CD4-positive, alpha-beta memory T cell (primary cell): Measurements from ENCODE around the gene ZNF98. TPM values are rescaled to one million over a fixed set of nuclear protein-coding genes. Genes with fewer than 3 reads are reported as not detected.

Experiments used
- CTCF ChIA-PET: fragments of 350-600 bp; sonication (Branson Sonifier 250); formaldehyde crosslinking; loops from one replicate; lab custom pipeline; 2021; ENCODE audit warnings: inconsistent platforms; ENCODE audit not compliant: partially characterized antibody; lab: Charles Lee
- POLR2A ChIA-PET: fragments of 350-600 bp; sonication (Branson Sonifier 250); formaldehyde crosslinking; loops from one replicate; lab custom pipeline; 2021; ENCODE audit not compliant: partially characterized antibody; lab: Charles Lee
- DNase-seq, 5 donors: peaks; one replicate each; pipeline versions ENCODE4 v3.0.0 to v3.0.0-alpha.2; 2020 to 2022; ENCODE audit warnings: mixed read lengths in 1 of 5
- H3K27ac ChIP-seq: one replicate; pipeline ENCODE4 v1.7.0; 2013; ENCODE audit warnings: low read depth, low read length
- H3K27me3 ChIP-seq: 2 replicates; pipeline ENCODE4 v1.7.0; 2013; ENCODE audit warnings: mild to moderate bottlenecking, low read length, moderate library complexity; ENCODE audit not compliant: insufficient read depth
- H3K36me3 ChIP-seq: 2 replicates; pipeline ENCODE4 v1.7.0; 2013; ENCODE audit warnings: mild to moderate bottlenecking, low read length, moderate library complexity; ENCODE audit not compliant: insufficient read depth
- H3K4me1 ChIP-seq: 2 replicates; pipeline ENCODE4 v1.7.0; 2013; ENCODE audit warnings: mild to moderate bottlenecking, low read length, moderate library complexity; ENCODE audit not compliant: insufficient read depth
- H3K4me3 ChIP-seq, 2 donors: one replicate each; pipeline ENCODE4 v1.7.0; 2013; ENCODE audit warnings: low read length in 2 of 2, mild to moderate bottlenecking in 1 of 2
- H3K9me3 ChIP-seq, 2 donors: one replicate each; pipeline ENCODE4 v1.7.0; 2013; ENCODE audit warnings: low read length in 2 of 2, control low read depth in 1 of 2; ENCODE audit not compliant: control insufficient read depth in 1 of 2
- H3K27ac Mint-ChIP-seq, 7 donors: one replicate each; pipeline ENCODE4 v1.8.0; 2020 to 2021; ENCODE audit warnings: mixed read lengths in 7 of 7, mild to moderate bottlenecking in 6 of 7, inconsistent platforms in 3 of 7, moderate library complexity in 3 of 7
- H3K27me3 Mint-ChIP-seq, 2 donors: one replicate each; pipeline ENCODE4 v1.8.0; 2020 to 2021; ENCODE audit warnings: mixed read lengths in 2 of 2
- H3K36me3 Mint-ChIP-seq, 2 donors: one replicate each; pipeline ENCODE4 v1.8.0; 2020 to 2021; ENCODE audit warnings: mixed read lengths in 2 of 2, inconsistent platforms in 1 of 2, mild to moderate bottlenecking in 1 of 2
- H3K4me1 Mint-ChIP-seq, 4 donors: one replicate each; pipeline ENCODE4 v1.8.0; 2020 to 2021; ENCODE audit warnings: mixed read lengths in 4 of 4, mild to moderate bottlenecking in 1 of 4
- H3K4me3 Mint-ChIP-seq, 8 donors: one replicate each; pipeline ENCODE4 v1.8.0; 2020 to 2021; ENCODE audit warnings: mixed read lengths in 8 of 8, mild to moderate bottlenecking in 7 of 8, moderate library complexity in 6 of 8, inconsistent platforms in 3 of 8
- H3K9me3 Mint-ChIP-seq, 8 donors: one replicate each; pipeline ENCODE4 v1.8.0; 2020 to 2021; ENCODE audit warnings: mixed read lengths in 8 of 8, mild to moderate bottlenecking in 5 of 8, inconsistent platforms in 3 of 8, moderate library complexity in 1 of 8
- intact Hi-C: fragments of 100-400 bp; cut with micrococcal nuclease; formaldehyde crosslinking; loops from one replicate; pipeline ENCODE4 v1.15.1; 2023
- polyA plus RNA-seq, 2 donors: library from polyadenylated mRNA; unstranded; fragments of 300-500 nt; fragmentation: Illumina TruSeq; gene quantifications; one replicate each; pipeline ENCODE4 v1.2.3, GENCODE V29; 2021
- total RNA-seq, 2 experiments: library from RNA; stranded (reverse); gene quantifications; one replicate each; pipeline ENCODE4 v1.2.3, GENCODE V29; 2021

The ZNF98 gene
- total and polyA plus RNA-seq, 4 experiments from 2014 or later = not detected

DNA sequence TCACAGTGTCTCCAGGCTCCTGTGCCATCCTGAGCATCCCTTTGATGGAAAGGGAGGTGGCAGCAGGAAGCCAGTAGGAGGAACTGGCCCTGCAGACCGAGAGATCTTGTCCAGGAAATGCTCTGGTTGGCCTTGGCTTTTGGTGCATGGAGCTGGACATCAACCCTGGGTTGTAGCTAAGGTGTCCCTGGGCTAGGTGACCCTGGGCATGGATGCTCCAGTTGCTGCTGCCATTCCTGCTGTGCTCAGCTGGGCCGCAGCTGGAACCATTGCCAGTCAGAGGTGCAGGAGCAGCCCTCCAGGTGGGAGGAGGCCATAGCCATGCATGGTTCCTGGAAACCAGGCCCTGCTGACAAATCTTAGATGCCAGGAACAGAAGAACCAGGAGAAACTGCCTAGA is 67.5 kb downstream of the ZNF98 start:
- H3K36me3 Mint-ChIP-seq = no peaks in the 10 kb centered on the region
- no peak for DNase-seq
- POLR2A ChIA-PET = no interaction called here
- H3K4me3 Mint-ChIP-seq = no peak overlapping the region
- H3K27me3 Mint-ChIP-seq = no peaks in the 10 kb centered on the region
- Histone ChIP-seq H3K36me3 (no peaks in the 10 kb centered on the region), H3K9me3 (peaks cover 0 to under 1% of the 10 kb centered on the region in 2 donors), H3K4me1 (no peaks in the 10 kb centered on the region), H3K4me3 (no peak overlapping the region), H3K27ac (no peak overlapping the region), H3K27me3 (no peaks in the 10 kb centered on the region)
- H3K4me1 Mint-ChIP-seq = no peaks in the 10 kb centered on the region
- peaks cover 0 to 23% (median 7%) of the 10 kb centered on the region in 8 donors for H3K9me3 Mint-ChIP-seq
- H3K27ac Mint-ChIP-seq = no peak overlapping the region
- intact Hi-C loops = no loop called here
- CTCF ChIA-PET = no interaction called here

Other genes with a start within 250 kb of the ZNF98 start
- gene ZNF676, start 225.4 kb downstream of the ZNF98 start, total RNA-seq = not detected
- not detected for gene ZNF676, start 225.4 kb downstream of the ZNF98 start, polyA plus RNA-seq
- gene ZNF729, start 135.9 kb downstream of the ZNF98 start, total RNA-seq = not detected
- not detected for gene ZNF729, start 135.9 kb downstream of the ZNF98 start, polyA plus RNA-seq
- gene ZNF492, start 212.0 kb upstream of the ZNF98 start, total RNA-seq = under 1 TPM; 0.64 TPM
- under 1 TPM in 1 of 2 donors, not detected in 1; 0.08 TPM for gene ZNF492, start 212.0 kb upstream of the ZNF98 start, polyA plus RNA-seq